ENCODE results near the gene GPSM3. TPM values are rescaled to one million over a fixed set of nuclear protein-coding genes. Genes with fewer than 3 reads are reported as not detected.

The GPSM3 gene
- total and polyA plus RNA-seq, 2 of the 13 experiments (the other 11 are each of a cell fraction or from before 2014, with no cell fraction given): 0.18 to 6.2 TPM

GRCh38 chr6:32195652-32195901 lies 3.1 kb upstream of the GPSM3 start (continued):
- TF ChIP-seq ARID3A (IDR thresholded peaks at IDR 0.05; ENCODE audit: low read depth, low read length): peak; percentile 17; the same call in 1 of the 2 replicates
- TF ChIP-seq SALL2 (CRISPR knock-in tag; IDR thresholded peaks at IDR 0.05): no peak
- TF ChIP-seq ZXDC (CRISPR knock-in tag; IDR thresholded peaks at IDR 0.05): no peak
- no peak for TF ChIP-seq NCOA2 (CRISPR knock-in tag; IDR thresholded peaks at IDR 0.05)
- no peak for TF ChIP-seq RBM39 (IDR thresholded peaks at IDR 0.05; ENCODE audit: low read depth, low read length, poor library complexity, severe bottlenecking)
- TF ChIP-seq JUN (CRISPR knock-in tag; IDR thresholded peaks at IDR 0.05): no peak
- TF ChIP-seq ZNF30 (CRISPR knock-in tag; IDR thresholded peaks at IDR 0.05): no peak
- no peak for TF ChIP-seq KLF6 (CRISPR knock-in tag; IDR thresholded peaks at IDR 0.05)
- TF ChIP-seq SIN3A (IDR thresholded peaks at IDR 0.05; ENCODE audit: borderline replicate concordance, low read depth, low read length): peak; percentile 80; the same call in 1 of the 2 replicates
- TF ChIP-seq THAP7 (CRISPR knock-in tag; IDR thresholded peaks at IDR 0.05): no peak
- TF ChIP-seq ZNF280B (CRISPR knock-in tag; IDR thresholded peaks at IDR 0.05; ENCODE audit: borderline replicate concordance): no peak
- TF ChIP-seq ZNF614 (CRISPR knock-in tag; IDR thresholded peaks at IDR 0.05; ENCODE audit: borderline replicate concordance): 0 out of 2 replicates have a peak, but pooled peaks have one; percentile 10
- peak; percentile 24; the same call in 1 of the 2 replicates for TF ChIP-seq RFXANK (CRISPR knock-in tag; IDR thresholded peaks at IDR 0.05)
- TF ChIP-seq ATF2 (CRISPR knock-in tag; IDR thresholded peaks at IDR 0.05): no peak
- TF ChIP-seq MXD4 (CRISPR knock-in tag; IDR thresholded peaks at IDR 0.05): no peak; the same call in 1 of the 2 replicates
- no peak for TF ChIP-seq ZBTB7A (CRISPR knock-in tag; IDR thresholded peaks at IDR 0.05)
- peak; percentile 16 for TF ChIP-seq SRSF1 (optimal IDR thresholded peaks at IDR 0.05; ENCODE audit: low read depth, low read length)
- no peak for TF ChIP-seq ZNF576 (CRISPR knock-in tag; IDR thresholded peaks at IDR 0.05)
- TF ChIP-seq ZNF747 (CRISPR knock-in tag; IDR thresholded peaks at IDR 0.05; ENCODE audit: borderline replicate concordance): 0 out of 2 replicates have a peak, but pooled peaks have one; percentile 7
- no peak for TF ChIP-seq ZBTB43 (CRISPR knock-in tag; conservative IDR thresholded peaks at IDR 0.05)
- no peak for TF ChIP-seq ZBTB7B (CRISPR knock-in tag; IDR thresholded peaks at IDR 0.05)
